ENCODE measurements around the gene CERS6. TPM values are rescaled to one million over a fixed set of nuclear protein-coding genes. Genes with fewer than 3 reads are reported as not detected.
A peak's percentile ranks its signal among the peaks of the same experiment; 100 is the strongest.

The CERS6 gene
- total and polyA plus RNA-seq, 10 of the 15 experiments (the other 5 are each of a cell fraction or from before 2014, with no cell fraction given): 1.3 to 20.4 (median 14.1) TPM

GRCh38 chr2:168635065-168635577, 179.0 kb downstream of the CERS6 start:
- SMC1A ChIA-PET (ENCODE audit: uncharacterized antibody, unreplicated experiment): interaction anchor here (1.2 kb wide), 1 partner anchor 11 kb away, joined by 4 read pairs; no protein-coding TSS in a partner anchor

More at GRCh38 chr2:168635065-168635577, 179.0 kb downstream of the CERS6 start:
- H3K27me3 ChIP-seq (replicated peaks in 1 of 2; ENCODE audit: control insufficient read depth in 2 of 2, insufficient read depth in 2 of 2, low read length in 1 of 2): no peaks in the 10 kb centered on the region
- no peaks in the 10 kb centered on the region; the same call in 2 of the 3 replicates for H3K9me3 ChIP-seq (replicated peaks; ENCODE audit: control insufficient read depth, insufficient read depth, low read length)
- intact Hi-C loops (cut with micrococcal nuclease; ENCODE audit: unreplicated experiment): no loop called here
- BruUV-seq (replicated peaks): no TSS peak
- FAIRE-seq (peak; percentile 38), DNase-seq (ENCODE audit: low read depth, low spot score) (no peak), ATAC-seq (peak; percentile 60)
- no peak overlapping the region for H3K9ac ChIP-seq (ENCODE audit: control insufficient read depth, insufficient read depth, low read length)
- no peaks in the 10 kb centered on the region for H4K20me1 ChIP-seq (ENCODE audit: control insufficient read depth, insufficient read depth)
- peaks cover 3% of the 10 kb centered on the region for H3K79me2 ChIP-seq (ENCODE audit: control insufficient read depth, insufficient read depth, low read length)
- peaks cover 25% of the 10 kb centered on the region for H3K4me1 ChIP-seq (ENCODE audit: control insufficient read depth, insufficient read depth, low read length)
- RAD21 ChIA-PET (ENCODE audit: unreplicated experiment): interaction anchor here (1.2 kb wide), 1 partner anchor 287 kb away, joined by 3 read pairs; no protein-coding TSS in a partner anchor
- POLR2A ChIA-PET: no interaction called here
- H2AFZ ChIP-seq (ENCODE audit: control insufficient read depth, low read depth, low read length): no peak overlapping the region; the same call in 1 of the 2 replicates
- in situ Hi-C loops (cut with MboI): no loop called here
- peaks cover 0 to 5% of the 10 kb centered on the region in 2 experiments; a peak in 2 of 4 replicates for H3K36me3 ChIP-seq (ENCODE audit: control insufficient read depth in 2 of 2, insufficient read depth in 2 of 2, low read length in 1 of 2)
- no peak overlapping the region for H3K4me3 ChIP-seq
- peak overlapping the region; percentile 22; the same call in 1 of the 2 replicates for H3K27ac ChIP-seq (ENCODE audit: control insufficient read depth, insufficient read depth)
- 72% methylated on average over 3 of the region's 3 CpGs for WGBS (ENCODE audit: insufficient coverage, insufficient replicate concordance, low lambda C conversion rate, missing lambda C conversion rate)
- peak; percentile 43; the same call in 1 of the 2 replicates for TF ChIP-seq RAD21 (IDR thresholded peaks at IDR 0.05; ENCODE audit: insufficient read depth, low read depth, low read length)
- TF ChIP-seq ELK1 (IDR thresholded peaks at IDR 0.05; ENCODE audit: low read depth, low read length): no peak
- peak in 1 of 3 experiments; percentile 15; a peak in 1 of 6 replicates for TF ChIP-seq CTCF (IDR thresholded peaks at IDR 0.05 in 2 of 3, conservative IDR thresholded peaks at IDR 0.05 in 1 of 3; ENCODE audit: control insufficient read depth in 2 of 3, extremely low read depth in 1 of 3, insufficient read depth in 1 of 3, low read depth in 3 of 3, low read length in 3 of 3)
- H3K4me2 ChIP-seq (ENCODE audit: control insufficient read depth, insufficient read depth): 0 out of 2 replicates have a peak overlapping the region, but pooled peaks have one; percentile 50
- CTCF ChIA-PET: interaction anchor here (1.0 to 1.5 kb wide), 2 partner anchors 12 to 21 kb away, joined by 3 read pairs; no protein-coding TSS in a partner anchor

All from GM12878 (cell line).